Measurements from ENCODE around the gene ZNF575.

GRCh38 chr19:43511324-43511723 is 21.7 kb upstream of the ZNF575 start:
- TF ChIP-seq CTCF (IDR thresholded peaks at IDR 0.05; ENCODE audit: extremely low read depth in 1 of 2, insufficient read depth in 1 of 2, low read depth in 1 of 2, low read length in 2 of 2) = no peak
- no peak for TF ChIP-seq EZH2 (IDR thresholded peaks at IDR 0.05; ENCODE audit: borderline replicate concordance, low read depth, low read length, severe bottlenecking)
- no peak for TF ChIP-seq MYC (IDR thresholded peaks at IDR 0.05; ENCODE audit: low read depth, low read length)
- TF ChIP-seq POLR2A (IDR thresholded peaks at IDR 0.05; ENCODE audit: low read depth, low read length) = no peak
- TF ChIP-seq MAX (IDR thresholded peaks at IDR 0.05; ENCODE audit: insufficient read depth, insufficient read length) = no peak
- no peak for TF ChIP-seq JUN (IDR thresholded peaks at IDR 0.05; ENCODE audit: borderline replicate concordance, insufficient read depth, insufficient read length, low read depth)
- no peak for TF ChIP-seq POLR2AphosphoS5 (IDR thresholded peaks at IDR 0.05; ENCODE audit: insufficient read depth, low read depth, low read length)

Data from endothelial cell of umbilical vein (primary cell).